Mesenchymal stem cell (in vitro differentiated cells and primary cell): ENCODE data around the gene RPS16.

Source experiments
- DNase-seq: peaks from one replicate; pipeline ENCODE4 v3.0.0-alpha.2; 2013
- H2AFZ ChIP-seq: one replicate; pipeline ENCODE4 v1.6.1; 2013; ENCODE audit warnings: low read depth, mild to moderate bottlenecking, control low read depth, inconsistent platforms, low read length, moderate library complexity
- H2AK5ac ChIP-seq: 2 replicates; pipeline ENCODE4 v1.6.1; 2013; ENCODE audit warnings: low read length, moderate library complexity, mild to moderate bottlenecking, inconsistent platforms; ENCODE audit not compliant: severe bottlenecking
- H2BK120ac ChIP-seq: one replicate; pipeline ENCODE4 v1.6.1; 2013; ENCODE audit warnings: low read depth, mild to moderate bottlenecking, inconsistent platforms, low read length, moderate library complexity
- H2BK12ac ChIP-seq, 2 experiments: one replicate each; pipeline ENCODE4 v1.6.1; 2013; ENCODE audit warnings: inconsistent platforms in 2 of 2, low read length in 2 of 2, mild to moderate bottlenecking in 2 of 2, moderate library complexity in 2 of 2, control low read depth in 1 of 2
- H2BK15ac ChIP-seq: one replicate; pipeline ENCODE4 v1.6.1; 2013; ENCODE audit warnings: mild to moderate bottlenecking, low read depth, inconsistent platforms; ENCODE audit not compliant: poor library complexity, severe bottlenecking
- H2BK5ac ChIP-seq: 2 replicates; pipeline ENCODE4 v1.6.1; 2013; ENCODE audit warnings: low read depth, mild to moderate bottlenecking, low read length, control low read depth, inconsistent platforms; ENCODE audit not compliant: poor library complexity, severe bottlenecking
- H3K14ac ChIP-seq, 2 experiments: one replicate each; pipeline ENCODE4 v1.6.1; 2013; ENCODE audit warnings: inconsistent platforms in 2 of 2, low read length in 2 of 2, control low read depth in 1 of 2, mild to moderate bottlenecking in 1 of 2, moderate library complexity in 1 of 2
- H3K18ac ChIP-seq, 2 experiments: one replicate each; pipeline ENCODE4 v1.6.1; 2013; ENCODE audit warnings: inconsistent platforms in 2 of 2, low read length in 2 of 2, control low read depth in 1 of 2, low read depth in 1 of 2, mild to moderate bottlenecking in 1 of 2
- H3K23ac ChIP-seq, 2 experiments: one replicate each; pipeline ENCODE4 v1.6.1; 2013; ENCODE audit warnings: inconsistent platforms in 2 of 2, low read length in 2 of 2, mild to moderate bottlenecking in 2 of 2, moderate library complexity in 2 of 2, control low read depth in 1 of 2
- H3K27ac ChIP-seq: 2 replicates; pipeline ENCODE4 v1.5.1; 2013; ENCODE audit warnings: mild to moderate bottlenecking, moderate library complexity, low read length, control low read depth, inconsistent platforms; ENCODE audit not compliant: poor library complexity, severe bottlenecking
- H3K27me3 ChIP-seq, 2 experiments: 2 replicates each; pipeline versions ENCODE4 v1.6.1 to v1.7.0; 2013; ENCODE audit warnings: low read length in 2 of 2, mild to moderate bottlenecking in 2 of 2, moderate library complexity in 2 of 2, control low read depth in 1 of 2, inconsistent platforms in 1 of 2; ENCODE audit not compliant: control insufficient read depth in 1 of 2, insufficient read depth in 1 of 2
- H3K36me3 ChIP-seq, 2 experiments: 2 replicates each; pipeline versions ENCODE4 v1.6.1 to v1.7.0; 2013; ENCODE audit warnings: low read length in 2 of 2, control low read depth in 1 of 2, inconsistent platforms in 1 of 2, low read depth in 1 of 2, mild to moderate bottlenecking in 1 of 2; ENCODE audit not compliant: insufficient read depth in 2 of 2, control insufficient read depth in 1 of 2
- H3K4ac ChIP-seq, 2 experiments: one replicate each; pipeline ENCODE4 v1.6.1; 2013; ENCODE audit warnings: inconsistent platforms in 2 of 2, low read length in 2 of 2, mild to moderate bottlenecking in 2 of 2, moderate library complexity in 2 of 2, control low read depth in 1 of 2, low read depth in 1 of 2
- H3K4me1 ChIP-seq: 2 replicates; pipeline ENCODE4 v1.6.1; 2013; ENCODE audit warnings: low read depth, low read length, control low read depth; ENCODE audit not compliant: control insufficient read depth, insufficient read depth
- H3K4me2 ChIP-seq: 2 replicates; pipeline ENCODE4 v1.6.1; 2013; ENCODE audit warnings: low read length, mild to moderate bottlenecking, inconsistent platforms; ENCODE audit not compliant: poor library complexity, severe bottlenecking
- H3K4me3 ChIP-seq, 2 experiments: 2 replicates each; pipeline versions ENCODE4 v1.5.1 to v1.7.0; 2013; ENCODE audit warnings: low read length in 2 of 2, mild to moderate bottlenecking in 2 of 2, control low read depth in 1 of 2, low read depth in 1 of 2; ENCODE audit not compliant: insufficient read depth in 1 of 2
- H3K79me1 ChIP-seq: replicated peaks from 2 replicates; pipeline ENCODE4 v1.6.1; 2013; ENCODE audit warnings: mild to moderate bottlenecking, control low read depth, low read length, inconsistent platforms; ENCODE audit not compliant: poor library complexity, severe bottlenecking
- H3K9ac ChIP-seq: 2 replicates; pipeline ENCODE4 v1.7.0; 2013; ENCODE audit warnings: mild to moderate bottlenecking, low read length, moderate library complexity
- H3K9me3 ChIP-seq: 2 replicates; pipeline ENCODE4 v1.7.0; 2013; ENCODE audit warnings: mild to moderate bottlenecking, low read length; ENCODE audit not compliant: control insufficient read depth
- H4K8ac ChIP-seq: one replicate; pipeline ENCODE4 v1.6.1; 2013; ENCODE audit warnings: inconsistent platforms, mild to moderate bottlenecking, low read length, moderate library complexity
- H4K91ac ChIP-seq: one replicate; pipeline ENCODE4 v1.6.1; 2013; ENCODE audit warnings: mild to moderate bottlenecking, low read length, inconsistent platforms
- WGBS: methylation state at CpG from one replicate; pipeline ENCODE4 v1.1.7; 2013; ENCODE audit warnings: mixed read lengths; 5-methylcytosine and 5-hydroxymethylcytosine counted together

Gene RPS16

GRCh38 chr19:39474139-39474620 is 38.4 kb upstream of the RPS16 start:
- no peak overlapping the region for H3K4me3 ChIP-seq
- H3K4ac ChIP-seq: no peak overlapping the region
- H4K91ac ChIP-seq: no peak overlapping the region
- no peak overlapping the region for H3K27ac ChIP-seq
- WGBS: 71% methylated on average over 8 of the region's 9 CpGs
- peaks cover under 1% of the 10 kb centered on the region for H3K4me1 ChIP-seq
- no peak overlapping the region for H3K4me2 ChIP-seq
- no peak overlapping the region for H3K18ac ChIP-seq
- H3K79me1 ChIP-seq: peaks cover 33% of the 10 kb centered on the region
- no peak overlapping the region for H2BK120ac ChIP-seq
- H3K9ac ChIP-seq: no peak overlapping the region
- no peak overlapping the region for H2BK12ac ChIP-seq
- no peak overlapping the region for H2BK15ac ChIP-seq
- H3K36me3 ChIP-seq: peaks cover 74 to 82% of the 10 kb centered on the region in 2 experiments
- H3K14ac ChIP-seq: no peak overlapping the region
- no peak overlapping the region for H2AFZ ChIP-seq
- H2AK5ac ChIP-seq: no peak overlapping the region
- no peak overlapping the region for H4K8ac ChIP-seq
- no peak overlapping the region for H2BK5ac ChIP-seq
- H3K23ac ChIP-seq: no peak overlapping the region
- H3K9me3 ChIP-seq: no peaks in the 10 kb centered on the region
- peak; percentile 57 for DNase-seq
- H3K27me3 ChIP-seq: no peaks in the 10 kb centered on the region

- no peak overlapping the region for H3K14ac ChIP-seq
- peaks cover 81 to 89% of the 10 kb centered on the region in 2 experiments for H3K36me3 ChIP-seq
- H3K4ac ChIP-seq: no peak overlapping the region
- H2BK5ac ChIP-seq: no peak overlapping the region
- no peak for DNase-seq
- no peak overlapping the region for H3K4me3 ChIP-seq
- H3K23ac ChIP-seq: no peak overlapping the region
- no peak overlapping the region for H2BK12ac ChIP-seq
- H2AK5ac ChIP-seq: no peak overlapping the region
- H3K9ac ChIP-seq: no peak overlapping the region
- peaks cover 40% of the 10 kb centered on the region for H3K79me1 ChIP-seq
- no peak overlapping the region for H2BK120ac ChIP-seq
- no peak overlapping the region for H4K8ac ChIP-seq
- no peaks in the 10 kb centered on the region for H3K4me1 ChIP-seq
- WGBS: 98% methylated on average over 8 of the region's 11 CpGs
- no peak overlapping the region for H3K4me2 ChIP-seq
- no peak overlapping the region for H4K91ac ChIP-seq
- H3K9me3 ChIP-seq: no peaks in the 10 kb centered on the region
- H3K27me3 ChIP-seq: no peaks in the 10 kb centered on the region
- H2AFZ ChIP-seq: no peak overlapping the region
- H3K27ac ChIP-seq: no peak overlapping the region
- no peak overlapping the region for H2BK15ac ChIP-seq
- no peak overlapping the region for H3K18ac ChIP-seq
Observed at GRCh38 chr19:39473443-39473960, 37.8 kb upstream of the RPS16 start.

GRCh38 chr19:39472746-39473442 is 37.1 kb upstream of the RPS16 start:
- Histone ChIP-seq H3K4me3 (no peak overlapping the region), H2BK120ac (no peak overlapping the region), H3K27me3 (no peaks in the 10 kb centered on the region), H3K4me1 (no peaks in the 10 kb centered on the region), H3K27ac (no peak overlapping the region), H3K79me1 (peaks cover 44% of the 10 kb centered on the region), H4K91ac (no peak overlapping the region), H2BK12ac (no peak overlapping the region), H3K18ac (no peak overlapping the region), H3K9me3 (no peaks in the 10 kb centered on the region), H2AFZ (no peak overlapping the region), H2BK15ac (no peak overlapping the region), H2BK5ac (no peak overlapping the region), H3K4ac (no peak overlapping the region), H3K23ac (no peak overlapping the region), H3K14ac (no peak overlapping the region), H3K36me3 (peaks cover 87 to 93% of the 10 kb centered on the region in 2 experiments), H2AK5ac (no peak overlapping the region), H3K4me2 (no peak overlapping the region), H3K9ac (no peak overlapping the region), H4K8ac (no peak overlapping the region)
- WGBS: 94% methylated on average over 31 of the region's 32 CpGs
- no peak for DNase-seq

GRCh38 chr19:39471756-39472536 is 36.2 kb upstream of the RPS16 start:
- no peak overlapping the region for H3K4ac ChIP-seq
- H3K9ac ChIP-seq: no peak overlapping the region
- no peak overlapping the region for H4K91ac ChIP-seq
- H2AFZ ChIP-seq: no peak overlapping the region
- H2BK12ac ChIP-seq: no peak overlapping the region
- no peak overlapping the region for H3K18ac ChIP-seq
- H3K27ac ChIP-seq: no peak overlapping the region
- no peak overlapping the region for H2BK120ac ChIP-seq
- H3K4me1 ChIP-seq: no peaks in the 10 kb centered on the region
- DNase-seq: no peak
- H3K9me3 ChIP-seq: no peaks in the 10 kb centered on the region
- 97% methylated on average over 7 of the region's 8 CpGs for WGBS
- H2AK5ac ChIP-seq: no peak overlapping the region
- no peaks in the 10 kb centered on the region for H3K27me3 ChIP-seq
- peaks cover 49% of the 10 kb centered on the region for H3K79me1 ChIP-seq
- no peak overlapping the region for H3K4me3 ChIP-seq
- no peak overlapping the region for H2BK5ac ChIP-seq
- no peak overlapping the region for H3K14ac ChIP-seq
- H4K8ac ChIP-seq: no peak overlapping the region
- H3K4me2 ChIP-seq: no peak overlapping the region
- no peak overlapping the region for H3K23ac ChIP-seq
- peaks cover 95 to 97% of the 10 kb centered on the region in 2 experiments for H3K36me3 ChIP-seq
- no peak overlapping the region for H2BK15ac ChIP-seq
